Measurements from ENCODE around the gene GPR62. TPM values are rescaled to one million over a fixed set of nuclear protein-coding genes. Genes with fewer than 3 reads are reported as not detected.

Gene GPR62
- total and polyA plus RNA-seq, 9 of the 15 experiments (the other 6 are each of a cell fraction or from before 2014, with no cell fraction given) = not detected

DNA sequence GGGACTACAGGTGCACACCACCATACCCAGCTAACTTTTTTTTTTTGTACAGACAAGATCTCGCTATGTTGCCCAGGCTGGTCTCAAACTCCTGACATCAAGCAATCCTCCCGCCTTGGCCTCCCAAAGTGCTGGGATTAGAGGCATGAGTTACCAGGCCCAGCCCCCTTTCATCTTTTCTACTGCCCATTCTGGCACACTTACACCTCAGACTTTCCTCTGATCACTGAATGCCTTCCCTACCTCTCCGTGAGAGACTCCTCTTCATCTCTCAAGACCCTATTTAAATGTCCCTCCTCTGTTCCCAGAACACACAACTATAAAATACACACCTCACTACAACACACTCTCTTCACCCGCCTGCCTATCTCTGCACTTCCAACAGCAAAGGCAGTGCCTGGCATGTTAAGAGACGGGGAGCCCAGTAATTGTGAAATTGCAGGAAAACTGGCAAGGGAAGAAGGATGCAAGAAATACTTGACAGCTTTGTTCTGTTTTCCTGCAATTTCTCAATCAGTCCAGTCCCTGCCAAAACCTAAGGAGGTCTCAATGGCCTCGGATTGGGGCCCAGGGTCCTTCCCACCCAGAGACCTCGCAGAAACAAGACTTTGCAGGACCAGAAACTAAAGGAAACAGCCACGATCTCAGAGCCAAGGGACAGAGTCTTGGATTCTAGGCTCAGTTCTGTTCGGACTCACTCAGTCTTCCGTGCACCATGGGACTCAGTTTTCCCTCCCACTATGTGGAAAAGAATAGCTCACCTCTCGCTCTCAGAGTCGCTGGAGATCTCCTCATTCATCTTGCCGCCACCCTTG is 14.3 kb upstream of the GPR62 start:
- Histone ChIP-seq H4K20me1 (replicated peaks; ENCODE audit: control insufficient read depth, insufficient read depth, low read length) (no peaks in the 10 kb centered on the region), H2AFZ (ENCODE audit: low read depth, low read length) (no peak overlapping the region), H3K4me2 (ENCODE audit: insufficient read depth, low read length) (peak overlapping the region; percentile 83), H3K9ac (ENCODE audit: insufficient read depth in 1 of 2, low read depth in 2 of 2, low read length in 2 of 2) (peak overlapping the region; percentile 78 to 92), H3K4me3 (peak overlapping the region; percentile 90), H3K27ac (ENCODE audit: extremely low read depth, low read depth, low read length) (peak overlapping the region; percentile 61), H3K4me1 (replicated peaks in 1 of 2; ENCODE audit: control insufficient read depth in 2 of 2, insufficient read depth in 2 of 2, low read length in 2 of 2) (peaks cover 19 to 33% of the 10 kb centered on the region in 2 experiments; a peak in 4 of 5 replicates), H3K9me3 (replicated peaks; ENCODE audit: control insufficient read depth, insufficient read depth, low read depth, low read length) (no peaks in the 10 kb centered on the region), H3K79me2 (ENCODE audit: control insufficient read depth, insufficient read depth, low read length) (peaks cover 35% of the 10 kb centered on the region), H3K27me3 (ENCODE audit: control insufficient read depth in 2 of 2, insufficient read depth in 2 of 2, low read length in 2 of 2) (no peaks in the 10 kb centered on the region), H3K9me1 (ENCODE audit: control insufficient read depth, insufficient read depth, low read length) (peaks cover 5% of the 10 kb centered on the region), H3K36me3 (ENCODE audit: control insufficient read depth, insufficient read depth, low read length) (peaks cover 47% of the 10 kb centered on the region; the same call in 2 of the 3 replicates)
- ATAC-seq = no peak
- FAIRE-seq = no peak
- intact Hi-C loops (cut with micrococcal nuclease) = loop anchor here (5.0 kb wide), 1 partner anchor 201 kb away; no protein-coding TSS in a partner anchor
- DNase-seq (ENCODE audit: extremely low read depth in 1 of 4, low spot score in 3 of 4) = no peak
- POLR2A ChIA-PET = interaction anchor here (0.6 to 0.9 kb wide), 5 partner anchors 10 to 420 kb away, joined by 3 to 6 read pairs (median 4); no protein-coding TSS in a partner anchor
- 5% methylated on average over 11 of the region's 13 CpGs for WGBS (ENCODE audit: insufficient coverage, low coverage, missing lambda C conversion rate)
- CTCF ChIA-PET (ENCODE audit: low intra/inter-chr PET ratio) = no interaction called here
- TF ChIP-seq MYNN (IDR thresholded peaks at IDR 0.05) = no peak
- TF ChIP-seq MYNN (CRISPR knock-in tag; IDR thresholded peaks at IDR 0.05) = no peak
- TF ChIP-seq, protein P1, sequence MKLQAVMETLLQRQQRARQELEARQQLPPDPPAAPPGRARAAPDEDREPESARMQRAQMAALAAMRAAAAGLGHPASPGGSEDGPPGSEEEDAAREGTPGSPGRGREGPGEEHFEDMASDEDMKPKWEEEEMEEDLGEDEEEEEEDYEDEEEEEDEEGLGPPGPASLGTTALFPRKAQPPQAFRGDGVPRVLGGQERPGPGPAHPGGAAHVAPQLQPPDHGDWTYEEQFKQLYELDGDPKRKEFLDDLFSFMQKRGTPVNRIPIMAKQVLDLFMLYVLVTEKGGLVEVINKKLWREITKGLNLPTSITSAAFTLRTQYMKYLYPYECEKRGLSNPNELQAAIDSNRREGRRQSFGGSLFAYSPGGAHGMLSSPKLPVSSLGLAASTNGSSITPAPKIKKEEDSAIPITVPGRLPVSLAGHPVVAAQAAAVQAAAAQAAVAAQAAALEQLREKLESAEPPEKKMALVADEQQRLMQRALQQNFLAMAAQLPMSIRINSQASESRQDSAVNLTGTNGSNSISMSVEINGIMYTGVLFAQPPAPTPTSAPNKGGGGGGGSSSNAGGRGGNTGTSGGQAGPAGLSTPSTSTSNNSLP (IDR thresholded peaks at IDR 0.05; ENCODE audit: borderline replicate concordance, low read depth, low read length) = no peak
- no peak for TF ChIP-seq ADNP (tag; IDR thresholded peaks at IDR 0.05)
- TF ChIP-seq RAD51 (IDR thresholded peaks at IDR 0.05; ENCODE audit: borderline replicate concordance, low read depth) = no peak
- TF ChIP-seq STAT5A (IDR thresholded peaks at IDR 0.05; ENCODE audit: borderline replicate concordance, low read length) = no peak
- no peak for TF ChIP-seq ZNF780A (CRISPR knock-in tag; IDR thresholded peaks at IDR 0.05)
- TF ChIP-seq, protein P2, sequence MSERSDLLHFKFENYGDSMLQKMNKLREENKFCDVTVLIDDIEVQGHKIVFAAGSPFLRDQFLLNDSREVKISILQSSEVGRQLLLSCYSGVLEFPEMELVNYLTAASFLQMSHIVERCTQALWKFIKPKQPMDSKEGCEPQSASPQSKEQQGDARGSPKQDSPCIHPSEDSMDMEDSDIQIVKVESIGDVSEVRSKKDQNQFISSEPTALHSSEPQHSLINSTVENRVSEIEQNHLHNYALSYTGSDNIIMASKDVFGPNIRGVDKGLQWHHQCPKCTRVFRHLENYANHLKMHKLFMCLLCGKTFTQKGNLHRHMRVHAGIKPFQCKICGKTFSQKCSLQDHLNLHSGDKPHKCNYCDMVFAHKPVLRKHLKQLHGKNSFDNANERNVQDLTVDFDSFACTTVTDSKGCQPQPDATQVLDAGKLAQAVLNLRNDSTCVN (CRISPR knock-in tag; IDR thresholded peaks at IDR 0.05) = no peak
- TF ChIP-seq GATAD2A (IDR thresholded peaks at IDR 0.05) = no peak
- no peak for TF ChIP-seq GABPB2 (CRISPR knock-in tag; conservative IDR thresholded peaks at IDR 0.05)
- TF ChIP-seq, protein P3, sequence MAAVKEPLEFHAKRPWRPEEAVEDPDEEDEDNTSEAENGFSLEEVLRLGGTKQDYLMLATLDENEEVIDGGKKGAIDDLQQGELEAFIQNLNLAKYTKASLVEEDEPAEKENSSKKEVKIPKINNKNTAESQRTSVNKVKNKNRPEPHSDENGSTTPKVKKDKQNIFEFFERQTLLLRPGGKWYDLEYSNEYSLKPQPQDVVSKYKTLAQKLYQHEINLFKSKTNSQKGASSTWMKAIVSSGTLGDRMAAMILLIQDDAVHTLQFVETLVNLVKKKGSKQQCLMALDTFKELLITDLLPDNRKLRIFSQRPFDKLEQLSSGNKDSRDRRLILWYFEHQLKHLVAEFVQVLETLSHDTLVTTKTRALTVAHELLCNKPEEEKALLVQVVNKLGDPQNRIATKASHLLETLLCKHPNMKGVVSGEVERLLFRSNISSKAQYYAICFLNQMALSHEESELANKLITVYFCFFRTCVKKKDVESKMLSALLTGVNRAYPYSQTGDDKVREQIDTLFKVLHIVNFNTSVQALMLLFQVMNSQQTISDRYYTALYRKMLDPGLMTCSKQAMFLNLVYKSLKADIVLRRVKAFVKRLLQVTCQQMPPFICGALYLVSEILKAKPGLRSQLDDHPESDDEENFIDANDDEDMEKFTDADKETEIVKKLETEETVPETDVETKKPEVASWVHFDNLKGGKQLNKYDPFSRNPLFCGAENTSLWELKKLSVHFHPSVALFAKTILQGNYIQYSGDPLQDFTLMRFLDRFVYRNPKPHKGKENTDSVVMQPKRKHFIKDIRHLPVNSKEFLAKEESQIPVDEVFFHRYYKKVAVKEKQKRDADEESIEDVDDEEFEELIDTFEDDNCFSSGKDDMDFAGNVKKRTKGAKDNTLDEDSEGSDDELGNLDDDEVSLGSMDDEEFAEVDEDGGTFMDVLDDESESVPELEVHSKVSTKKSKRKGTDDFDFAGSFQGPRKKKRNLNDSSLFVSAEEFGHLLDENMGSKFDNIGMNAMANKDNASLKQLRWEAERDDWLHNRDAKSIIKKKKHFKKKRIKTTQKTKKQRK (IDR thresholded peaks at IDR 0.05; ENCODE audit: borderline replicate concordance, low read depth, low read length) = no peak
- TF ChIP-seq ZNF174 (CRISPR knock-in tag; IDR thresholded peaks at IDR 0.05) = no peak
- no peak for TF ChIP-seq ZNF764 (CRISPR knock-in tag; IDR thresholded peaks at IDR 0.05; ENCODE audit: low read depth)
- BruUV-seq (replicated peaks) = TSS peak; percentile 64
- in situ Hi-C loops (cut with MboI) = no loop called here

All from K562 (cell line).